ENCODE measurements around the gene TP63. TPM values are rescaled to one million over a fixed set of nuclear protein-coding genes. Genes with fewer than 3 reads are reported as not detected.

The TP63 gene
- total RNA-seq, 1 donor = 0.43 TPM

GRCh38 chr3:189776149-189776824 is 145.1 kb downstream of the TP63 start:
- TF ChIP-seq CTCF (IDR thresholded peaks at IDR 0.05; ENCODE audit: insufficient read depth, low read depth, low read length) = no peak
- H3K4me3 ChIP-seq (ENCODE audit: low read depth, low read length) = no peak overlapping the region
- no peak for DNase-seq (ENCODE audit: low read depth)

GRCh38 chr3:189778340-189778950 is 147.3 kb downstream of the TP63 start:
- no peak for TF ChIP-seq CTCF (IDR thresholded peaks at IDR 0.05; ENCODE audit: insufficient read depth, low read depth, low read length)
- DNase-seq (ENCODE audit: low read depth) = no peak
- H3K4me3 ChIP-seq (ENCODE audit: low read depth, low read length) = no peak overlapping the region

- H3K4me3 ChIP-seq (ENCODE audit: low read depth, low read length) = no peak overlapping the region
- no peak for TF ChIP-seq CTCF (IDR thresholded peaks at IDR 0.05; ENCODE audit: insufficient read depth, low read depth, low read length)
Measured at GRCh38 chr3:189779166-189779565, 148.0 kb downstream of the TP63 start.

GRCh38 chr3:189780546-189781270 is 149.5 kb downstream of the TP63 start:
- no peak overlapping the region for H3K4me3 ChIP-seq (ENCODE audit: low read depth, low read length)
- no peak for TF ChIP-seq CTCF (IDR thresholded peaks at IDR 0.05; ENCODE audit: insufficient read depth, low read depth, low read length)
- no peak for DNase-seq (ENCODE audit: low read depth)

More at GRCh38 chr3:189779166-189779565, 148.0 kb downstream of the TP63 start:
- DNase-seq (ENCODE audit: low read depth) = no peak

- no peak for DNase-seq (ENCODE audit: low read depth)
- no peak overlapping the region for H3K4me3 ChIP-seq (ENCODE audit: low read depth, low read length)
- TF ChIP-seq CTCF (IDR thresholded peaks at IDR 0.05; ENCODE audit: insufficient read depth, low read depth, low read length) = no peak
Measured at GRCh38 chr3:189781415-189781814, 150.2 kb downstream of the TP63 start.

- DNase-seq (ENCODE audit: low read depth) = no peak
- no peak overlapping the region for H3K4me3 ChIP-seq (ENCODE audit: low read depth, low read length)
- no peak for TF ChIP-seq CTCF (IDR thresholded peaks at IDR 0.05; ENCODE audit: insufficient read depth, low read depth, low read length)
Measured at GRCh38 chr3:189786479-189787064, 155.4 kb downstream of the TP63 start.

Data from fibroblast of villous mesenchyme (primary cell).